IMR-90 (cell line): ENCODE data around the gene GARS1. TPM values are rescaled to one million over a fixed set of nuclear protein-coding genes. Genes with fewer than 3 reads are reported as not detected.
"Not testable (repeated sequence)": the region's sequence is repeated elsewhere in the genome, so short reads cannot be mapped to it uniquely, and the experiment has no call there.

Source experiments
- ATAC-seq: fragments of 200-7000 bp; cut with Tn5 transposase; 2 replicates; pipeline ENCODE4 v1.9.1; 2020; ENCODE audit warnings: low read depth, mild to moderate bottlenecking, moderate library complexity
- BruUV-seq: library from RNA; stranded (reverse); fragments of 400-500 nt; replicated peaks from 2 replicates; lab custom pipeline; 2021; lab: Mats Ljungman, UMichigan
- CTCF ChIA-PET: fragments of 300-600 bp; formaldehyde crosslinking; extraction: SDS; loops from one replicate; lab custom pipeline; 2021; ENCODE audit warnings: antibody characterized with exemption; lab: Yijun Ruan, JAX
- POLR2A ChIA-PET: fragments of 300-600 bp; sonication (Branson Sonifier 250); formaldehyde crosslinking; loops from one replicate; lab custom pipeline; 2022; ENCODE audit warnings: antibody characterized with exemption; ENCODE audit not compliant: unreplicated experiment; lab: Charles Lee
- DNase-seq: peaks from one replicate; pipeline ENCODE4 v3.0.0; 2013
- H2AFZ ChIP-seq: replicated peaks from 2 replicates; pipeline ENCODE3; 2013; ENCODE audit warnings: low read length, mild to moderate bottlenecking; ENCODE audit not compliant: poor library complexity
- H2AK5ac ChIP-seq: 2 replicates; pipeline ENCODE4 v1.6.1; 2013; ENCODE audit warnings: low read depth, low read length, inconsistent platforms
- H2AK9ac ChIP-seq: replicated peaks from 2 replicates; pipeline ENCODE3; 2013; ENCODE audit warnings: mild to moderate bottlenecking, low read depth, low read length, moderate library complexity; ENCODE audit not compliant: poor library complexity
- H2BK120ac ChIP-seq: 2 replicates; pipeline ENCODE4 v1.6.1; 2013; ENCODE audit warnings: low read depth, low read length, inconsistent platforms
- H2BK15ac ChIP-seq: 3 replicates; pipeline ENCODE4 v1.6.1; 2013; ENCODE audit warnings: low read depth, low read length, inconsistent platforms
- H2BK20ac ChIP-seq: 2 replicates; pipeline ENCODE4 v1.6.1; 2013; ENCODE audit warnings: low read depth, mild to moderate bottlenecking, inconsistent platforms, low read length, moderate library complexity
- H2BK5ac ChIP-seq: 2 replicates; pipeline ENCODE4 v1.6.1; 2013; ENCODE audit warnings: mild to moderate bottlenecking, low read depth, low read length, inconsistent platforms; ENCODE audit not compliant: poor library complexity, severe bottlenecking
- H3K14ac ChIP-seq: replicated peaks from 2 replicates; pipeline ENCODE4 v1.6.1; 2013; ENCODE audit warnings: low read depth, low read length, inconsistent platforms
- H3K18ac ChIP-seq: 2 replicates; pipeline ENCODE4 v1.6.1; 2013; ENCODE audit warnings: low read depth, low read length, control low read depth
- H3K23ac ChIP-seq: 2 replicates; pipeline ENCODE4 v1.6.1; 2013; ENCODE audit warnings: low read depth, low read length, inconsistent platforms
- H3K27ac ChIP-seq: 2 replicates; pipeline ENCODE4 v1.5.1; 2013; ENCODE audit warnings: mild to moderate bottlenecking, control low read depth, low read length; ENCODE audit not compliant: insufficient read depth
- H3K27me3 ChIP-seq: 2 replicates; pipeline ENCODE4 v1.6.1; 2013; ENCODE audit warnings: low read length; ENCODE audit not compliant: control insufficient read depth, insufficient read depth
- H3K36me3 ChIP-seq: 2 replicates; pipeline ENCODE4 v1.6.1; 2013; ENCODE audit warnings: low read length, mixed read lengths; ENCODE audit not compliant: control insufficient read depth, insufficient read depth
- H3K4ac ChIP-seq: 2 replicates; pipeline ENCODE4 v1.6.1; 2013; ENCODE audit warnings: low read depth, low read length, inconsistent platforms
- H3K4me1 ChIP-seq: 2 replicates; pipeline ENCODE4 v1.6.1; 2013; ENCODE audit warnings: low read length, mixed read lengths; ENCODE audit not compliant: control insufficient read depth, insufficient read depth
- H3K4me2 ChIP-seq: 2 replicates; pipeline ENCODE4 v1.6.1; 2013; ENCODE audit warnings: low read depth, mild to moderate bottlenecking, control low read depth, low read length, moderate library complexity
- H3K4me3 ChIP-seq: 2 replicates; pipeline ENCODE4 v1.5.1; 2013; ENCODE audit warnings: low read depth, mild to moderate bottlenecking, control low read depth, low read length, moderate library complexity; ENCODE audit not compliant: insufficient read depth
- H3K56ac ChIP-seq: 2 replicates; pipeline ENCODE4 v1.6.1; 2013; ENCODE audit warnings: low read length, inconsistent platforms; ENCODE audit not compliant: insufficient read depth; ENCODE audit errors: extremely low read depth
- H3K79me1 ChIP-seq, 2 experiments: 2 replicates each; pipeline ENCODE4 v1.6.1; 2013; ENCODE audit warnings: low read length in 2 of 2, inconsistent platforms in 1 of 2, low read depth in 1 of 2
- H3K9ac ChIP-seq: 2 replicates; pipeline ENCODE4 v1.6.1; 2013; ENCODE audit warnings: low read depth, low read length, control low read depth
- H3K9me1 ChIP-seq: 2 replicates; pipeline ENCODE4 v1.6.1; 2013; ENCODE audit warnings: low read length, inconsistent platforms; ENCODE audit not compliant: insufficient read depth
- H3K9me3 ChIP-seq: 2 replicates; pipeline ENCODE4 v1.6.1; 2013; ENCODE audit warnings: low read length; ENCODE audit not compliant: control insufficient read depth, insufficient read depth
- H4K20me1 ChIP-seq: 2 replicates; pipeline ENCODE4 v1.6.1; 2013; ENCODE audit warnings: low read length, inconsistent platforms; ENCODE audit not compliant: insufficient read depth
- H4K5ac ChIP-seq: 2 replicates; pipeline ENCODE4 v1.6.1; 2013; ENCODE audit warnings: mild to moderate bottlenecking, low read depth, low read length, control low read depth
- H4K8ac ChIP-seq, 2 experiments: 2 replicates each; pipeline ENCODE4 v1.6.1; 2013; ENCODE audit warnings: low read depth in 2 of 2, low read length in 2 of 2, control low read depth in 1 of 2, inconsistent platforms in 1 of 2
- H4K91ac ChIP-seq: 2 replicates; pipeline ENCODE4 v1.6.1; 2013; ENCODE audit warnings: low read depth, low read length, inconsistent platforms; ENCODE audit not compliant: insufficient read depth
- WGBS, 2 experiments: methylation state at CpG; one replicate each; pipeline versions ENCODE4 v1.1.5 to v1.1.7; 2013; ENCODE audit warnings: missing lambda C conversion rate in 2 of 2; ENCODE audit not compliant: insufficient read length in 1 of 2; ENCODE audit errors: extremely low coverage in 2 of 2; 5-methylcytosine and 5-hydroxymethylcytosine counted together
- dilution Hi-C: fragments of 300-500 bp; cut with HindIII; formaldehyde crosslinking; loops from one replicate; pipeline ENCODE4 v1.14.3; 2018; ENCODE audit warnings: low sequenced_read_pairs; ENCODE audit not compliant: unreplicated experiment
- in situ Hi-C: fragments of 300-500 bp; cut with MboI; formaldehyde crosslinking; loops from 3 replicates; pipeline ENCODE4 v1.14.3; 2019; ENCODE audit warnings: low sequenced_read_pairs, inconsistent platforms, mixed read lengths
- intact Hi-C: fragments of 100-400 bp; cut with micrococcal nuclease; formaldehyde crosslinking; loops from 2 replicates; pipeline ENCODE4 v1.10.0; 2022
- polyA plus RNA-seq, 3 experiments: library from polyadenylated mRNA; depleted of rRNA; stranded (reverse); fragments of >200 nt; gene quantifications; 2 replicates each; pipeline ENCODE4 v1.2.3, GENCODE V29; 2012; ENCODE audit warnings: low replicate concordance in 1 of 3
- total RNA-seq: library from RNA; depleted of rRNA; stranded (reverse); fragments of >200 nt; gene quantifications from 2 replicates; pipeline ENCODE4 v1.2.3, GENCODE V29; 2012

Gene GARS1
- total and polyA plus RNA-seq, 2 of the 4 experiments (the other 2 are of a cell fraction), result 105 to 551 TPM

- POLR2A ChIA-PET, H2BK15ac ChIP-seq, dilution Hi-C loops, H3K23ac ChIP-seq, H3K27me3 ChIP-seq, H3K9me1 ChIP-seq, H3K56ac ChIP-seq, H2AK9ac ChIP-seq, H4K8ac ChIP-seq, H3K27ac ChIP-seq, H3K14ac ChIP-seq, ATAC-seq, H4K20me1 ChIP-seq, H3K4me2 ChIP-seq, H3K9ac ChIP-seq, H3K79me1 ChIP-seq, H3K4me1 ChIP-seq, H2BK20ac ChIP-seq, in situ Hi-C loops, BruUV-seq, H3K36me3 ChIP-seq, H3K18ac ChIP-seq, H3K4me3 ChIP-seq, DNase-seq, H3K4ac ChIP-seq, H4K5ac ChIP-seq, H4K91ac ChIP-seq, H2AK5ac ChIP-seq, H2BK120ac ChIP-seq, H2AFZ ChIP-seq, H2BK5ac ChIP-seq, H3K9me3 ChIP-seq, intact Hi-C loops: not testable (repeated sequence)
- WGBS, 2 experiments, result 100% methylated on average over 1 of the region's 4 CpGs; no CpG with 5 or more reads in 1 of the 2 experiments
- CTCF ChIA-PET, result interaction anchor here (1.6 kb wide), 1 partner anchor 60 kb away, joined by 4 read pairs; no protein-coding TSS in a partner anchor
Measured at GRCh38 chr7:30570238-30570637, 24.4 kb upstream of the GARS1 start.
